IPS-NIHi11 (cell line): ENCODE data around the gene HOXA11.
A peak's percentile ranks its signal among the peaks of the same experiment; 100 is the strongest.

Experiments
- DNase-seq: peaks from one replicate; pipeline ENCODE4 v3.0.0; 2012; ENCODE audit warnings: mixed read lengths, low spot score

HOXA11 gene

GRCh38 chr7:27157702-27158431, 27.2 kb downstream of the HOXA11 start:
- DNase-seq, result no peak

GRCh38 chr7:27156916-27157701, 27.9 kb downstream of the HOXA11 start:
- no peak for DNase-seq

GRCh38 chr7:27156508-27156898, 28.5 kb downstream of the HOXA11 start, which contains the start of gene HOXA7:
Gene HOXA7, minus strand, starts transcription at chr7:27156675. Its CDS starts 130 bp downstream, at chr7:27156545.
- DNase-seq, result peak; percentile 77

- no peak for DNase-seq
Measured at GRCh38 chr7:27155816-27156507, 29.1 kb downstream of the HOXA11 start.

GRCh38 chr7:27154901-27155815, 29.9 kb downstream of the HOXA11 start:
- no peak for DNase-seq

GRCh38 chr7:27154369-27154768, 30.7 kb downstream of the HOXA11 start:
- DNase-seq, result no peak

GRCh38 chr7:27153526-27153925, 31.5 kb downstream of the HOXA11 start:
- no peak for DNase-seq

GRCh38 chr7:27152816-27153442, 32.1 kb downstream of the HOXA11 start:
- DNase-seq, result no peak

GRCh38 chr7:27151931-27152815, 32.9 kb downstream of the HOXA11 start, which contains the start of gene HOXA3:
Gene HOXA3, minus strand, starts transcription at chr7:27152583. Its CDS starts 41,943 bp downstream, at chr7:27110640.
- no peak for DNase-seq

- DNase-seq, result no peak
Measured at GRCh38 chr7:27151341-27151930, 33.6 kb downstream of the HOXA11 start.

GRCh38 chr7:27150568-27151340, 34.3 kb downstream of the HOXA11 start:
- DNase-seq, result peak; percentile 92

- DNase-seq, result no peak
Measured at GRCh38 chr7:27149842-27150567, 35.0 kb downstream of the HOXA11 start.

GRCh38 chr7:27148756-27149641, 36.0 kb downstream of the HOXA11 start:
- DNase-seq, result no peak

GRCh38 chr7:27148031-27148755, 36.8 kb downstream of the HOXA11 start:
- DNase-seq, result peak; percentile 40

- DNase-seq, result peak; percentile 51
Measured at GRCh38 chr7:27147199-27148030, 37.6 kb downstream of the HOXA11 start, which contains the start of gene HOXA6. Gene HOXA6, minus strand, starts transcription at chr7:27147774. Its CDS starts 25 bp downstream, at chr7:27147749.
